GM04504 (cell line): ENCODE results near the gene S100G.
"Not testable (repeated sequence)": the region's sequence is repeated elsewhere in the genome, so short reads cannot be mapped to it uniquely, and the experiment has no call there.

Experiments used
- DNase-seq: peaks from one replicate; pipeline ENCODE4 v3.0.0-alpha.2; 2012; ENCODE audit warnings: low read depth

Gene S100G, protein sequence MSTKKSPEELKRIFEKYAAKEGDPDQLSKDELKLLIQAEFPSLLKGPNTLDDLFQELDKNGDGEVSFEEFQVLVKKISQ

DNA sequence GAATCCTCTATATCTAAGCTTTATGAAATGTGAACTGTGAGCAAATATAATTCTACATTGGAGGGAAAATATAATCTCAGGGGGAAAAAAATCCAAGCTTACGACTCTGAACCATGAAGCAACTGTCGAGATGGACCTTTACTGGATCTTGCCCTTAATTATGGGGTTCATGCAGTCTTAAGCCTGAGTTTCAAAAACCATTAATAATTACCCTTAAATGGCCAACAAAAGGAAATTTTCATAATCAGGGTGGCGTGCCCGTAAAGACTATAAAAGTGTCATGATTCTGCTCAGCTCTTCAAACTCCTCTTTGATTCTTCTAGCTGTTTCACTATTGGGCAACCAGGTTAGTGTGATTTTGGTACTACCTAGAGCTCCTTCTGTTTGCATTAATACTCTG, at the start of gene S100G:
Gene S100G (plus strand): TSS at position 301 of the 400 bp plus-strand sequence. CDS start 849 bp downstream, outside the sequence.
- DNase-seq = no peak

DNA sequence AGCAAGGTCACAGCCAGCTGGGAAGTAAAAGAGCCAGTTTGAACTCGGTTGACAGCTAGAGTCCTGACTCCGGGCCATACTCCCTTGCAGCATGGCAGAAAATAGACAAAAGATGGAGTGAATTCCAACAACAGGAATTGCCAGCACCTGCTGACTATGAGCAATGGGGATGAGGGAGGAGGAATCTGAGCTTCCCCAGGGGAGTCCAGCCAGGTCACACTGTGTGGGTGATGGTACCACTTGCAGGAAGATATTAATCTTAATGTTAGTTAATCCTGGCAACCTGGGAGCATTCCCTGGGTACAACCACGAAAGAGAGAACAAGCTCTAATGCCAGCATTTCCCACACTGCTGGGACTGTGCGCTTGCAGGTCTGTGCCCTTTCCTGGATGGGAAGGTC, 48.1 kb upstream of the S100G start:
- no peak for DNase-seq

DNA sequence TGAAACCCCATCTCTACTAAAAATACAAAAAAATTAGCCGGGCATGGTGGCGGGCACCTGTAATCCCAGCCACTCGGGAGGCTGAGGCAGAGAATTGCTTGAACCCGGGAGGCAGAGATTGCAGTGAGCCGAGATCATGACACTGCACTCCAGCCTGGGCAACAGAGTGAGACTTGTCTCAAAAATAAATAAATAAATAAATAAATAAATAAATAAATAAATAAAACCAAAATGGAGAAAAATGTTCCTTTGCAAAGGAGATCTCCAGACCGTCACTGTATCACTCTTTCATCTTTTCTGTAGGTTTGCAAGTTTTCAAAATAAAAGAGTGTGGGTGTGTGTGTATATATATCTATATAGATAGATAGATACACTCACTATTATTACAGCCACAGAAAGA, 46.7 kb upstream of the S100G start:
- not testable (repeated sequence) for DNase-seq

DNA sequence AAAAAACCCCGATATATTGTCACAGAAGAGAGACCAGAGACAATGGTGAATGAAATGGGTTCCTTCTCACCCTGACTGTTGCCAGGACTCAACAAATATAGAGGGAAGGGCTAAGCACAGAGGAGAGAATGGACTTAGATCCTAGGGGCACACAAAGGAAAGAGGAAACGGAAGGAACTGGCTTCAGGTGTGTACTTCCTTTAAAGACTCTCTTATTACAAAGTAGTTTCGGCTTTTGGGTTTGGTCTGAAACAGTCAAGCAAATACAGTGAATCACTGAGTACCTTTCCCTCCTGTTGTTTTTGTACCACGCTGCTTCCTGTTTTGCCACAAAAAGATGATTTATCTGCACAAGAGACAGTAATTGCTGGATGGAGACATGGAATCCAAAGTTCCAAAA, 46.1 kb upstream of the S100G start:
- DNase-seq = no peak

DNA sequence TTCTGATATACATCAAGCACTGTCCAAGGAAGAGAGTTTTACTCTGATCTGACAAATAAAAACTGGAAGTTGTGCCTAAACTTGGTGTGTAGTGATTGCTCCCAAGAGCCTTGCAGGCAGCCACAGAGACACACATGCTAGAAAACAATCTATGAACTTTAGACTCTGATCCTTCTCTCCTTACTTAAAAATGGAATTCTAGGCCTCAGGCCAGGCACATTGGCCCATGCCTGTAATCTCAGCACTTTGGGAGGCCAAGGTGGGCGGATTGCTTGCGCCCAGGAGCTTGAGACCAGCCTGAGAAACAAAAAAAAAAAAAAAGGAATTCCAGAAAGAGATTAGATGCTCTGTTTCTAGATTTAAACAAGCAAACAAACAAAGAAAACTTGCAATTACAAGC, 45.6 kb upstream of the S100G start:
- no peak for DNase-seq

DNA sequence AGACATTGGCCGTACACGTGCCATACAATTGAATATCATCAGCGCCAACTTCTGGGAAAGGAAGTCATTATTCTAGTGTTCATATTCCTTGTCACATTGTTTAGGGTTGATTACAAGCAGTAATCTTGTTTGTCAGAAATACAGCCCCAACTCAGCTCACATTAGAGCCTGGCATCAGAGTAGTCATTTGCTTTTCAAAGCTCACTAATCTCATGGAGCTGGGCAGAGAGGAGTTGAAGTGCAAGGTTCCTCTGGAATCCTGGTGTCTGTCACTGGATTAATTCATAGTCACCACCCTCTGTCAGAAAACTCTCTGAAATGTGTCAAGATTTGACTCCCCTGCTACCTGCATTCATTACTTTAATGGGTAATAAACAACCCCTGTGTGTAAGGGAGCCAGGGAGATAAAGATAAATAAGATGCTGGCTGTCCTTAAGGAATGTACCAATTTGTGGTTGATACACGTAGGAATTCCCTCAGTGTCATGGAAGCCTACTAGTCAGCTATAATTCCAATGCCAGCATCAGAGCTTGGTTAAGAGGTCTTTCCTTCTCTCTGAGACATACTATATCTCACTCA, 43.7 kb upstream of the S100G start:
- DNase-seq = no peak

DNA sequence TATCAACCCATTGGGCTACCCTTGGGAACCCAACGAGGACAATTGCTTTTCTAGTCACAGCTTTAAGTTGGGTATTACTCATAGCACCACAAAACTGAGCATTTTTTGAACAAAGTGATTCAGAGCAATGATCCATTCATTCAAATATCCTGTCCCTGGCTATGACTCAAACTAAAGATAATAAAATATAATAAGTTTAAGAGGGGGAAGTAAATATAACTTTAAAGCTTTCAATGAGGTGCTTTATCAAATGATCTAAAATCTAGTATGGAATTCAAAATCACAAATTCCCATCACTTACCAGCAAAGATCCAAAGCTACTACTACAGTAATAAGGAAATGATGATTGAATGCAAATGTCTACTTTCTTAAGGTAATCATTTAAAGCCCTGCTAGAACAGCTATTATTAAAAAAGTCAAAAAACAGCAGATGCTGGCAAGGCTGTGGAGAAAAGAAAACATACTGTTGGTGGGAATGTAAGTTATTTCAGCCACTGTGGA, 39.8 kb upstream of the S100G start:
- DNase-seq = peak; percentile 62

DNA sequence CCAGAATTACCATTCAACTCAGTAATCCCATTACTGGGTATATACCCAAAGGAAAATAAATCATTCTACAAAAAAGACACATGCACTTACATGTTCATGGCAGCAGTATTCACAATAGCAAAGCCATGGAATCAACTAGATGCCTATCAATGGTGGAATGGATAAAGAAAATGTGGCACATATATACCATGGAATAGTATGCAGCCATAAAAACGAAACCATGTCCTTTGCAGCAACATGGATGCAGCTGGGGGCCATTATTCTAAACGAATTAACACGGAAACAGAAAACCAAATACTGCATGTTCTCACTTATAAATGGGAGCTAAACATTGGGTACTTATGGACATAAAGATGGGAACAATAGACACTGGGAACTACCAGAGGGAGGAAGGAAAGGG, 39.3 kb upstream of the S100G start:
- DNase-seq = not testable (repeated sequence)

DNA sequence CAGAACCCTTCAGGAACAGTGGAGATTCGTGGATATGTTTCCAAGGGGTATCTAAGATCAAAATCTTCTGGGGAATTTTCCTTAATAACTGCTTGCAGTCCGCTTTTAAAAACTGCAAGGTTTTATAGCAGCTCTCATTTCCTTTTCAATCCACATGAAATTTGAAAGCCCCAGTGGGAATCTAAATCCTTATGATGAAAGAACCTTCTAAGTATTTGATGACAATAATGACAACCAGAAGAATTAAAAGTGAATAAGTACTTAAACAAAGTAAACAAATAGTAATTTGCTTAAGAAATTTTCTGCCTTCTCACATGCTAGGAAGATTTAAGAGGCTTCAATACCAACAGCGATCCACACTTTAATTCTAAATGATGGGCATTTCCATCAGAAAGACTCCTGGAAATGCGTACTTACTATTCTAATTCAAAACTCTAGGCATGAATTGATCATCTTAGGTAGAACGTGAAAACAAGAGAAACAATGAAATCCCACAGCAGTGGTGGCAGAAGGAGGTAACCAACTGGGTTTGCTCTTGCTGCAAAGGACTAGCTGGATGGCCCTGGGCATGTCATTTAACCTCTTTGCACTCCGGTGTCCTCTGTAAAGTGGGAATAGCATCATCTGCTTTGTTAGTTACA, 37.6 kb upstream of the S100G start:
- DNase-seq = no peak

DNA sequence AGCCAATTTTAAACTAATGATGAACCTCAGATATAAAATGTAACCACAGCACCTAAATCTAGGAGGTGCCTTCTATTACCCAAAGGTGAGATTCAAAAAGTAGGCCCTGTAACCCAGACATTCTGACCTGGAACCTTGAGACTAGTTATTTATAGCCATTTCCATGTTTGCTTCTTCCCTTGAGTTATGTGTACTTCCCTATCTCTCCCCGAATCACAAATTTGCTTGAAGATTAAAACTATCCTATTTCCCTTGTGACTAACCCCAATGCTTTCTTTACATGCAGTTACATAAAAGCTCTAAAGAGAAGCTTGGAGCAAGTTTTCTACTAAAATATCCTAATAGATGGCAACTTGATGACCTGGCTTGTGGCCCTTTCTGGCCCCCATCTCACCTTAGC, 32.6 kb upstream of the S100G start:
- no peak for DNase-seq

DNA sequence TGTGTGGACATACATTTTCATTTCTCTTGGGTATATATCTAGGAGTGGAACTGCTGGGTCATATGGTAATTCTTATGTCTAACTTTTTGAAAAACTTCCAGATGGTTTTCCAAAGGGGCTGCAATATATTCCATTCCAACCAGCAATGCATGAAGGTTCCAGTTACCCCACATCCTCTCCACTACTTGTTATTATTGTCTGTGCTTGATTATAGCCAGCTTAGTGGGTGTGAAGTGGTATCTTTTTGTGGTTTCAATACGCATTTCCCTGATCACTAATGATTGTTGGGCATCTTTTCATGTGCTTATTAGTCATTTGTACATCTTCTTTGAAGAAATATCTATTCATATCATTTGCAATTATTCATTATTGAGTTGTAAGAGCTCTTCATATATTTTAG, 31.5 kb upstream of the S100G start:
- no peak for DNase-seq

DNA sequence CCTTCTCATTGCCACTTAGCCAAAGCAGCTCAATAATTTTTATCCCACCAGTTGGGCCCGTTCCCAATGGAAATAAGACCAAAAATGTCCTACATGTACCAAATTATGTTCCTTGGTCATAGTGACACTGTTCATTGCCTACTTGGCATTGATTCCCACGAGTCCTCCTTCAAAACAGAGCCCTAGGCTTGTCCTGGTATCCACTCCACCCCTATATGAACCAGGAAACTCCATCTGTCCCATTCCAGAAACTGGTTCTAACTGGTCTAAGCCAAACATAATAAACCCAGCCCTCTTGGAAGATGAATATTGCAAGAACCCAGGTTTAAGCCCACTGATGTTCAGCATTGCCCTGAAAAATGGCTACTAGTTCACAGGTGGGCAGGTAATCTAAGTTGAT, 30.9 kb upstream of the S100G start:
- no peak for DNase-seq

DNA sequence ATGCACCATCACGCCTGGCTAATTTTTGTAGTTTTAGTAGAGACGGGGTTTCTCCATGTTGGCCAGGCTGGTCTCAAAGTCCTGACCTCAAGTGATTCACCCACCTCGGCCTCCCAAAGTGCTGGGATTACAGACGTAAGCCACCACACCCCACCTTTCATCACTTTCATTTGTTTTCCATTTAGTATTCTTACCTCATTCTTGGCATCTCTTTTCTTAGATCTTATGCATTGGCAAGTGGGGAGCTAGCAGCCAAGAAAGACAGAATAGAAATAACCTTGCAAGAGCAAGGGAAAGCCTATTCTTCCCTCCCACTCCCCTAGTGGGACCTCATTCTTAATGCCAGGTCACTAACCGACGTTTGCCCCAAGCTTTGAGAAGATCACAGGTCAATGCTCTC, 21.4 kb upstream of the S100G start:
- DNase-seq = not testable (repeated sequence)

DNA sequence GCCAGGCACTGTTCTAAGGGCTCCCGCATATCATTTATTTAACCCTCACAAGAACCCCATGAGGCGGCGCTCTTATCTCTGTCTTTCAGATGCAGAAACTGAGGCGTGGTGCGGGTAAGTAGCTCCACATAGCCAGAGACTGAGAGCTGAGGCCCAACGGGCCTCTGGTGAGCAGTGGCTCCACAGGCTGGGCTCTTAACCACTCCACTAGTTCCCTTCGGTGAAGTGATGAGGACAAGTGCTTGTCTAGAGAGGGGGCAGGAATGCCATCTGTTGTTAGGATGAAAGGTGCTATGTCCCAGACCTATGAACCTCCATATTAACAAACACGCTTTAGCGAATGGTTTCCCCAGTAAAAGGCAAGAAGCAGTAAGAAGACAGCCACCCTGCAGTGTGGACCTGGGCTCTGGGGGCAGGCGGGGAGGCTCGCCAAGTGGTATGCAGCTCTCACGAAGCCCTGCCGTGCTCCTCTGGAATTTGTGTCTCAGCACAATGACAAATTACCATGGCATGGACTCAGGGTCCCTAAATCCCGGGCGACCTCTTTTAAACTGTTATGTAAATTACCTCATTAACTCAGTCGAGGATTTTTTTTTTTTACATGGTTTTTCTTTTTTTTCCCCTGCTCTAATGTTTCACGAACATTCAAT, 20.9 kb upstream of the S100G start:
- DNase-seq = no peak

DNA sequence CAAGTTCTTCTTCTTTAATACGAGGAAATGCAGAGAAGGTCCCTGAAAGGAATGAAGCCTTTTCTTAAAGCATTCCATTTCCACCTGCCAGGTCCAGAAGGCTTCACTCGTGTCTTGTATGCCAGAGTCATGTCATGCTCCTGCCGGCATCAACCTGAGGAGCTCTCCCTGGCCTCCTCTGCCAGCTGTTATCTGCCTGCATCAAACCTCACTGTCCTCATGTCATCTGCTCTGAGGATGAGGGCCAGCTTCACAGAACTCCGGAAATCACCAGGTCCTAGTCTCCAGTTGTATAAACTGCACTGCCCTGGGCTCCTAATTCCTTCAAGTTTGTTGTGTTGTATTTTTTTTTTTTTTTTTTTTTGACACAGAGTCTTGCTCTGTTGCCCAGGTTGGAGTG, 20.0 kb upstream of the S100G start:
- DNase-seq = no peak

DNA sequence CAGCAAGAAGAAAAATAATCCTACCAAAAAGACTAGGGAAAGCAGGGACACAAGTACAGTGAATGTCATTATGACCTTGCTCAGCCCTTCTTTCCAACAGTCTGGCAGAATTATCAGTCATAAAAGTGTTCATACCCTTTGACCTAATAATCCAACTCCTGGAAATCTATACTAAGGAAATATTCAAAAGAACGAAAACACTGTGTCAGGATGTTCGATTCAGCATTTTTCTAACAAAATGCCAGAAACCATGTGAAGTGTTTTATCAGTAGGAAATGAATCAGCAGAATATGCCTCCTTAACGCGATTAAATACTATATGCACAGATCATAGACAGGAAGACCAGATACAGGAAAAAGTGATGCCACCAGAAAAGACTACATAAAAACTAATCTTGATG, 16.2 kb upstream of the S100G start:
- no peak for DNase-seq

DNA sequence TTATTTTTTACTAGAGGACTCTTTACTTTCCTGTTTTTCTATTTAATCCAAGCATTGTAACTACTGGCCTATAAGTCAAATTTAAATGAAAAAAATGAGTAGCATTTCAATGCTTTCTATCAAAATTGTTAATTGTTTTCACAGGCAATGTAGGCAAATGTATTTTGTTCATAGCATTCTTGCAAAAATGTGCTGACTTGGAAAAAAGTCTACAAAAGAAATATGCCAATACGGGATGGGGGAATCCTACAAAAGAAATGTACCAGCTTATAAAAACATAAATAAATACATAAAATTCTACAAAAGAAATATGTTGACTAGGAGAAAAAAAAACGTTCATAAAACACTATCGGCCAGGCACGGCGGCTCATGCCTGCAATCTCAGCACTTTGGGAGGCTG, 14.9 kb upstream of the S100G start:
- DNase-seq = no peak

DNA sequence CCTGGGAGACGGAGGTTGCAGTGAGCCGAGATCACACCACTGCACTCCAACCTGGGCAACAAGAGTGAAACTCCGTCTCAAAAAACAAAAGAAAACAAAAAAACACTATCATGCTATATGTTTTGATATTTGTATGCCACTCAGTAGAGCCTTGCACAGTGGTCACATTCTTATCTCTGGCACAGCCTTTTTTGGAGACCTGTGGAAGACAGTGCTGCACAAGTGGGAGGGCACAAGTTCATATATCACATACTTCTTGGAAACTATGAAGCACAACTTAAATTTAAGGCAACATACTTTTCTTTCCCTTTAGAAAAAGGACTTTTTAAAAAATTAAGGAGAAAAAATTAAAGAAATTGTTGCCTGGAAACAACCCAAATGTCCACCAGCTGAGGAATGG, 14.4 kb upstream of the S100G start:
- DNase-seq = no peak

DNA sequence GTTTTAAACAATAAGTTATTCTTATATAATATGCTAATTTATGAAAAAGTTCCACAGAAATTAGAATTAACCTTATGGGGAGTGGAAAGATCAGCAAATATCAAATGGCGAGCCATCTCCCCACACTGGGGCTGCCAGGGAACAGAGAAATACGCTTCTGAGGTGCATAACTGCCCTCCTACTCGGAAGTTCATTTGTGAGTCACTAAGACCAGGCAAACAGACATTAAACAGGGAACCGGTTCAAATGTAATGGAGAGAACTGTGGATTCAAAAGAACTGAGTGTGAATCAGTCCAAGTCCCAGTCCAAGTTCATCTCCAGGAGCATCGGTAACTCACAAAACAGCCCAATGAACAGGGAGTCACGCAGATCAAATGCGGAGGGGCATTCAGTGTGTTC, 11.4 kb upstream of the S100G start:
- no peak for DNase-seq

DNA sequence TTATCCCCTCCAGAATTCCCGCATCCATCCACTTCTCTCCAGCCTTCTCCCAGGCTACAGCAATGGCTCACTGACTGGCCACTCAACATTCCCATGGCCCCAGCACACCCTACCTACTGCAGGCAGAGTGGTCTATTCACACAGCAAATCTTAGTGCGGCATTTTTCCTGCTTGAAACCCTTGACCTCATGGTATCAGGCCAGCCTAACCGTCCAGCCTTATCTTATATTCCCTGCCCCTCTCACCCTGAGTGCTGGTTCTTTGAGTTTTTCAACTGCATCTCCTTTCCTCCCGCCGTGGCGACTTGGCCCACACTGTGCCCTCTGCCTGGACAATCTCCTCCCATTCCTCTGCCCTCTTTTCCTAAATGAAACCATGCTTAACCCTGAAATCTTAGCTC, 10.0 kb upstream of the S100G start:
- no peak for DNase-seq

DNA sequence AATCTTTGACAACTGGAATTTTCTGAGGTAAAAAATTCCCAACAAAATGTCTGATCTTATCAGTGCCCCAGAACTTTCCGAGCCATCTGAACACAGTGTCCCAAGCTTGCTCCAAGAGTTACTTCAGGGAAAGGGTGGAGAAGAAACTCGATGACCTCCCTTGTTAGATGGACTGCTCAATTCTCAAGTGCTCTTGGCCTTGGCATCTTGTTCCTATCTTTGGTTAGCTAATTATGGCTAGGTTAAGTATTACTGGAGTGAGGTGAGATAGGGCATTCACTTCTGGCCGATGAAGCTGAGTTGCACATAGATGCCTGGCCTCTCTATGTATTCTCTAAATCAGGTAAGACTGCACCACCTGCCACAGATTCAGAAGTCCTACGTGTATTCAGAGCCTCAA, 9.1 kb upstream of the S100G start:
- DNase-seq = no peak

DNA sequence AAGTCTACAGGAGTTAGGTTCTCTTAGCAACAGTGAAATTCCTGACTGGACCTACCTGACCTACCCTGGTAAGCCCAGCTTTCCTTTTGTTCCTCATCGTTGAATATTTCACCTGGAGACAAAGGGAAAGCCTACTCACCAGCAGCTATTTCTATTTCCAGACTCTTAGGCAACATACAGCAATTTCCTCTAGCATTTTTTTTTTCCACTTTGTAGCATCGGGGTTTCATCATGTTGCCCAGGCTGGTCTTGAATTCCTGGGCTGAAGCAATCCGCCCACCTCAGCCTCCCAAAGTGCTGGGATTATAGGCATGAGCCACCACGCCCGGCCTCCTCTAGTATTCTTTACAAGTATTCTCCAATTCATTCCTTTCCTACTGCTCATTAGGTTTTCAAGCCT, 6.8 kb upstream of the S100G start:
- peak; percentile 40 for DNase-seq

DNA sequence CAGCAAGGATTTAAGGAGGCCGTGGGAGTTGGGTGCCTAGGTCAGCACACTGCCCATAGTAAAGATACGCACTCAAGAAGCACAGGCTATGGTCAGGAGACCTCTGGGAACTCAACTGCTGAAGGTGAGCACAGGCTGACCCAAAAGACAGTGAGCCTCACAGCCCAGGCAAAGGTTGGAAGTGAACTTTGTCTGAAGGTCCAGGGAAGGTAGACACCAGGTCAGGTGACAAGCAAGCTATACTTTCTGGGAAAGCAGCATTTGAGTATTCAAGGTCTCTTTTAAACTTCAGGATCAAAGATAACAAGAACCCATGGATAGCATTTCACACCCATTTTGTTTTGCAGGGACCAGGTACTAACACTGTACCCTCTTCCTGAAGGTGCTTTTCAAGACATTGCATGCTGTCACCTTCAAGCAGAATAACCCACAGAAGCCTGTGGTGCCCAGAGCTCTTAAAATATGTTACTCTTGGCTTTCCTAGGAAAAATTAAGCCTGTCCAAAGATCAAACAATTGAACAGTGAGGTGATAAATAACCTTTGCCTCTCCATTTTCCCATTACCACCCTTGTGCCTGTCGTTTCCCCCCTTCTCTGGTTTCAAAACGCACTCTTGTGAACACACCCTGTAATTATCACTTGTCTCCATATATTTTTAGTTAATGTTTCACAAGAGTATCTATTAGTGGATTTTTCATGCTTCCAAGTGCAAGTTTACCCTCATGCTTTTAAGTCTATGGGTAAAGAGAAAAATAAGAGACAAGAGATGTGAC, 3.4 kb upstream of the S100G start:
- DNase-seq = no peak
